ENCODE results near the gene ZNF581. TPM values are rescaled to one million over a fixed set of nuclear protein-coding genes. Genes with fewer than 3 reads are reported as not detected.
A peak's percentile ranks its signal among the peaks of the same experiment; 100 is the strongest.

The ZNF581 gene
- total RNA-seq, 2 experiments from 2014 or later: 22.7 to 24.4 TPM

DNA sequence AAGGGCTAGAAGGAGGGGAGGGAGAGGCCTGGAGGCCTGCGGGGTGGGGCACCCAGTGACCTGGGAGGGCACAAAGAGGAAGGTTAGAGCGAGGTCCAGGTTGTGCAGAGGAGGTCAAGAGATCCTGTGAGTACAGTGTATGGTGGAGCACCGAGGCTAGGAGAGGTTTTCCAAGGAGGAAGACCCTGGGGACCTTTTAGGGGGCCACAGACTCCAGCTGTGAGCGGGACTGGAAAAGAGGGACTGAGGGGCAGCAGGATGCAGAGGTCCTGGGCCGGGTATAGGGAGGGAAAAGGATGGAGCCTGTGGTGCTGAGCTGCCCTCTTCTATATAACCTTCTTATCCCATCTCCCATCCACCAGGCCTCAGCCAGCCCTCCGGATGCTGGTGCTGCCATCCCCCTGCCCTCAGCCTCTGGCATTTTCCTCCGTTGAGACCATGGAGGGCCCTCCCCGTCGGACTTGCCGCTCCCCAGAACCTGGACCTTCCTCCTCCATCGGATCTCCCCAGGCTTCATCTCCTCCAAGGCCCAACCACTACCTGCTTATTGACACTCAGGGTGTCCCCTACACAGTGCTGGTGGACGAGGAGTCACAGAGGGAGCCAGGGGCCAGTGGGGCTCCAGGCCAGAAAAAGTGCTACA is 863 bp downstream of the ZNF581 start:
- DNase-seq: no peak
- peaks cover 25% of the 10 kb centered on the region for H3K36me3 Mint-ChIP-seq (ENCODE audit: low read depth)
- peak overlapping the region; percentile 86 for H3K4me3 Mint-ChIP-seq
- ATAC-seq: no peak
- H3K9me3 Mint-ChIP-seq (ENCODE audit: insufficient read depth): no peaks in the 10 kb centered on the region
- peak overlapping the region; percentile 95 for H3K27ac Mint-ChIP-seq
- H3K27me3 Mint-ChIP-seq (ENCODE audit: low read depth): no peaks in the 10 kb centered on the region
- POLR2A ChIA-PET: interaction anchor here (2.4 kb wide), 1 partner anchor 10 kb away, joined by 6 read pairs; no protein-coding TSS in a partner anchor
- peaks cover 54% of the 10 kb centered on the region for H3K4me1 Mint-ChIP-seq (ENCODE audit: low read depth)
- CTCF ChIA-PET: interaction anchor here (1.3 kb wide), 1 partner anchor 10 kb away, joined by 4 read pairs; the partner anchor contains the start of gene U2AF2

DNA sequence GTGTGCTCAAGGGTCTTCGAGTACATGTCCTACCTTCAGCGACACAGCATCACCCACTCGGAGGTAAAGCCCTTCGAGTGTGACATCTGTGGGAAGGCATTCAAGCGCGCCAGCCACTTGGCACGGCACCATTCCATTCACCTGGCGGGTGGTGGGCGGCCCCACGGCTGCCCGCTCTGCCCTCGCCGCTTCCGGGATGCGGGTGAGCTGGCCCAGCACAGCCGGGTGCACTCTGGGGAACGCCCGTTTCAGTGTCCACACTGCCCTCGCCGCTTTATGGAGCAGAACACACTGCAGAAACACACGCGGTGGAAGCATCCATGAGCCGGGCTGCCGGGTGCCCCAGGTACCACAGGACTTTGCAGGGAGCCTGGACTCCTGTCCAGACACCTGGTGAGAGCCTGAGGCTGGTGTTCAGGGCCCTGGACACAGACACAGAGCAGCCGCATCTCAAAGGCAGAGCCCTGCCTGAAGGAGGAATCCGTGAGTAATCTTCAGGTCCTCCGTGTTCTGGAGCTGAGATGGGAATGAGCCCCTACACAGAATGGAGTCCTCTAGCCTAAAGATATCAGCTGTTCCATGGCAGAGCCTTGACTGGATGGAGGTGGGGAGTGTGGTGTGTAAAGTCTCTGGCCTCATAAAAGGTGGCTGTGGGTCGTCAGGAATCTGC is 1.5 kb downstream of the ZNF581 start:
- ChIA-PET POLR2A (interaction anchor here (1.5 to 2.4 kb wide), 2 partner anchors 9 to 12 kb away, joined by 4 to 6 read pairs; no protein-coding TSS in a partner anchor), CTCF (interaction anchor here (1.1 to 1.3 kb wide), 2 partner anchors 9 to 10 kb away, joined by 4 to 6 read pairs; partner anchors contain the start of gene U2AF2)
- Mint-ChIP-seq H3K27ac (peak overlapping the region; percentile 95), H3K36me3 (ENCODE audit: low read depth) (peaks cover 25% of the 10 kb centered on the region), H3K4me3 (peak overlapping the region; percentile 86), H3K27me3 (ENCODE audit: low read depth) (no peaks in the 10 kb centered on the region), H3K9me3 (ENCODE audit: insufficient read depth) (no peaks in the 10 kb centered on the region), H3K4me1 (ENCODE audit: low read depth) (peaks cover 54% of the 10 kb centered on the region)
- ATAC-seq: no peak
- DNase-seq: no peak

DNA sequence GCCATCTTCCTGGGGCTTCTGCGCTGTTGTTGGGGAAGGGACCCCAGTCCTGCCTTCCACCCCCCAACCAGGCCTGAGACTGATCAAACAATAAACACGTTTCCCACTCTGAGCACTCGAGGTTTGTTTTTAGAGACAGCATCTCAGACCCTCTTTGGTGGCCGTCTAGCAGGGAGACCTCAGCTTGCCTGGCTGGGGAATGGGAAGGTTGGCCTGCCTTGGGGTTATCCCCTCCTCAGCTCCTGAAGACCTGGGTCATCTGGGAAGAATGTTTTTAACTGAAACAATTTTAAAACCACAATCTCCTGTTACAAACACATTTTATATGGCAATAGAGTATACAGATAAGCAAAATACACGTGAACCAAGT is 2.0 kb downstream of the ZNF581 start:
- H3K4me3 Mint-ChIP-seq: peak overlapping the region; percentile 57
- POLR2A ChIA-PET: interaction anchor here (1.5 to 2.4 kb wide), 2 partner anchors 9 to 13 kb away, joined by 4 to 6 read pairs; no protein-coding TSS in a partner anchor
- H3K4me1 Mint-ChIP-seq (ENCODE audit: low read depth): peaks cover 53% of the 10 kb centered on the region
- H3K36me3 Mint-ChIP-seq (ENCODE audit: low read depth): peaks cover 25% of the 10 kb centered on the region
- CTCF ChIA-PET: interaction anchor here (1.1 kb wide), 1 partner anchor 9 kb away, joined by 6 read pairs; no protein-coding TSS in a partner anchor
- H3K27me3 Mint-ChIP-seq (ENCODE audit: low read depth): no peaks in the 10 kb centered on the region
- no peak for DNase-seq
- H3K27ac Mint-ChIP-seq: peak overlapping the region; percentile 52
- H3K9me3 Mint-ChIP-seq (ENCODE audit: insufficient read depth): no peaks in the 10 kb centered on the region
- no peak for ATAC-seq

DNA sequence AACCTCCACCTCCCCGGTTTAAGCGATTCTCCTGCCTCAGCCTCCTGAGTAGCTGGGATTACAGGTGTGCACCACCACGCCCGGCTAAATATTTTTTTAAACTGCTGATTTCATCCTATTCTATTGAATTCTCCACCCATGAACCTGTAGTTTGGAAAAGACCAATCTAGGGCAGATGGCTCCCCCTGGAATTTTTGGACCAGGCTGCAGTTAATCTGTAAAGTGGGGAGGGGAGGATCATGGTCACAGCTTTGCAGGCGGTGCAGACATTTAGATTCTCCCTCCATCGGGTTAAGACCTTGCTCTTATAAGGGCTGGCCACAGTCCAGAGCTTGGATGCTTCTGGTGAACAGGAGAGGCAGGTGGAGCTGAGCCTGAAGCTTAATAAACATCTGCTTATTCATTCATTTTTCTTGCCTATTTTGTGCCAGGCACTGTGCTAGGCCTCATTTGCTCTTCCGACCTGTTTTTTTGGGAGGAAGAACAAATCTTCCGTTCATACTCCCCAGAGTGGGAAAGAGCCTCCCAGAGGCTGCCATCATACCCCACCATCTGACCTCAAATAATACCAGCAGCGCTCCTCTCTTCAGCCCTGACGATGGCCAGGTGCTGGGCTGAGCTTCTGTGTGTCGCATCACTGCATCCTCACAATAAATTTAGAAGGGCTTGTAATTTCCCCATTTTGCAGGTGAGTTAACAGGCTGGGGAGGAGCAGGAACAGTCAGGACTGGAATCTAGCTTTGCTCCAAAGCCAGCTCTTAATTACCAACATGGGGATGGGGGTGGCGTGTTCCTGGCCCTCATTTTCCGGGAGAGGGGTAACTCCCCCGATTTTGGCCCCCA is 3.7 kb downstream of the ZNF581 start:
- Mint-ChIP-seq H3K36me3 (ENCODE audit: low read depth) (peaks cover 25% of the 10 kb centered on the region), H3K4me1 (ENCODE audit: low read depth) (peaks cover 48% of the 10 kb centered on the region), H3K9me3 (ENCODE audit: insufficient read depth) (no peaks in the 10 kb centered on the region), H3K4me3 (peak overlapping the region; percentile 78), H3K27ac (peak overlapping the region; percentile 80), H3K27me3 (ENCODE audit: low read depth) (no peaks in the 10 kb centered on the region)
- no peak for ATAC-seq
- no peak for DNase-seq
- ChIA-PET POLR2A (interaction anchor here (0.7 to 2.0 kb wide), 4 partner anchors 8 to 47 kb away, joined by 3 to 8 read pairs (median 4); partner anchors contain the start of gene FIZ1), CTCF (interaction anchor here (0.9 to 4.7 kb wide), 6 partner anchors 9 to 180 kb away, joined by 3 to 39 read pairs (median 4); no protein-coding TSS in a partner anchor)

DNA sequence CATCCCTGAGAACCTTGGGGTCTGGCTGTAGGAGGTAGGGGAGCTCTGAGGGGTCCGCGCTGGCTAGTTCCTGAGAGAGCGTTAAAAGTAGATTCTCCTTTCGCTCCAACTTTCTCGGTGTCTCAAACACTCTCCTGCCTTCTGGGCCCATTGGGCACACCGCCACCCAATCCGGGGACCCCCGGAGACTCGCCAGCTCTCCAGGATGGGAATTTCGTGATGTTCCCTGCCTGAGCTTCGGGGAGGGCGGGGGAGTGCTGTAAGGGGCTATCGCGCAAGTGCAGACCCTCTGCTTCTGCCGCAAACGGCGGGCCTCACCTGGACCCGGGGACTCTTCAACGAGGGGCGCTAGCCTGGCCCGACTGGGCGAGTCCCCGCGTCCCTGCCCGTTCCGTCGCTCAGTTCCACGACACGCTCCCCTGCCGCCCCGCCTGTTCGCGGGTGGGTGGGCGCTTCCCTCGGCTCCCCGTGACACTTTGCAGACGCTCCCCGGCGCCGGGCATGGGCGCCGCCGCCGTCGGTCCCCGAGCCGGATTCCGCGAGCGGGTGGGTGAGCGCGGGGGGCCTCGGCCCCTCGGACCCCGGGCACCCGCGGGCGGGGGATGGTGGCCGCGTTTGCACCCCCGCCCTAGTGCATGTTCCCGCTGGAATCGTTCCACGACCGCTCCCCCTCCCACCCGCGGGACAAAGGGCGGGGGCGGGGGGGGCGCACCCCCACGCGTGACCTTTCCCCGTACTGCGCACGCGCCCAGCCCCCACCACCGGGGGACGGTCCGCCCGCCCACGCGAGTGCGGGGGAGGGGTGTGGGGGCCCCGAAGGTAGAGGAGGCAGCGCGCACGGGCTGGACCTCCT is 4.5 kb downstream of the ZNF581 start, which contains the start of gene CCDC106:
Gene CCDC106 (plus strand): TSS at position 481 of the 853 bp plus-strand sequence. CDS start 835 bp downstream, outside the sequence.
- H3K27ac Mint-ChIP-seq: peak within 1 kb of the TSS; percentile 80
- CTCF ChIA-PET: interaction anchor here (1.2 to 4.7 kb wide), 7 partner anchors 8 to 144 kb away, joined by 3 to 39 read pairs (median 4); no protein-coding TSS in a partner anchor
- no peaks in the 10 kb centered on the region for H3K9me3 Mint-ChIP-seq (ENCODE audit: insufficient read depth)
- peak within 1 kb of the TSS; percentile 78 for H3K4me3 Mint-ChIP-seq
- POLR2A ChIA-PET: interaction anchor here (0.7 to 2.0 kb wide), 4 partner anchors 9 to 48 kb away, joined by 3 to 8 read pairs (median 4); partner anchors contain the start of gene FIZ1
- peaks cover 45% of the 10 kb centered on the region for H3K4me1 Mint-ChIP-seq (ENCODE audit: low read depth)
- DNase-seq: peak; percentile 47
- H3K36me3 Mint-ChIP-seq (ENCODE audit: low read depth): peaks cover 25% of the 10 kb centered on the region
- ATAC-seq: peak; percentile 21
- no peaks in the 10 kb centered on the region for H3K27me3 Mint-ChIP-seq (ENCODE audit: low read depth)

DNA sequence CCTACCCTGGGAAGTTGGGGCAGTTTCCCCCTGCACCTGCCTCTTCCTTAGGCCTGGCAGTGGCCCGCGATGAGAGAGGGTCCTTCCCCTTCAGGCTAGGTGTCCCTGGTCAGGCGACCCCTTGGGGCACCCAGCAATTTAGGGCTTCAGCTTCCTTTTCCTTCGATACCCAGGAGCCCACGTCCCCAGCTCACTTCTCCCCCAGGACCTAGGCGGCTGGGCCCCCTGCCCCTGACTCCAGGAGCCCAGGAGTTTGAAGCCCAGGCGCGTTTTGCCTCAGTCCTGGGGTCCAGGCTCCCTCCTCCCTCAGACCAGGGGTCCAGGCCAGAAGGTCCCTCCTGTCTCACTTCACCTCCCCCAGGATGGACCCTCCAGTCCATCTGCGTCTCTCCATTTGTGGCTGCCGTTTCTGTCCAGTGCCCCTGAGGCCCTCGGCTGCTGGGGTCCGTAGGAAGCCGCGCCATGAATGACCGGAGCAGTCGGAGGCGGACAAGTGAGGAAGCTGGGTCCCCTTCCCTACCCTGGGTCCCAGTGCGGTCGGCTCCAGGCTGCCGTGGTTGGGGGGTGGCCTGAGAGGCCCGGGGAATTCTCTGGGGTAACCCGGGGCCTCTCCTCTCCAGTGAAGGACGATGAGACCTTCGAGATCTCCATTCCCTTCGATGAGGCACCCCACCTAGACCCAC is 5.3 kb downstream of the ZNF581 start:
- DNase-seq (no peak), ATAC-seq (no peak)
- Mint-ChIP-seq H3K4me1 (ENCODE audit: low read depth) (peaks cover 40% of the 10 kb centered on the region), H3K27me3 (ENCODE audit: low read depth) (no peaks in the 10 kb centered on the region), H3K9me3 (ENCODE audit: insufficient read depth) (no peaks in the 10 kb centered on the region), H3K27ac (peak overlapping the region; percentile 68), H3K36me3 (ENCODE audit: low read depth) (peaks cover 22% of the 10 kb centered on the region), H3K4me3 (peak overlapping the region; percentile 75)
- ChIA-PET POLR2A (interaction anchor here (0.8 to 2.0 kb wide), 3 partner anchors 11 to 13 kb away, joined by 3 to 8 read pairs (median 3); no protein-coding TSS in a partner anchor), CTCF (interaction anchor here (1.4 to 4.7 kb wide), 3 partner anchors 9 to 16 kb away, joined by 3 to 39 read pairs (median 4); no protein-coding TSS in a partner anchor)

DNA sequence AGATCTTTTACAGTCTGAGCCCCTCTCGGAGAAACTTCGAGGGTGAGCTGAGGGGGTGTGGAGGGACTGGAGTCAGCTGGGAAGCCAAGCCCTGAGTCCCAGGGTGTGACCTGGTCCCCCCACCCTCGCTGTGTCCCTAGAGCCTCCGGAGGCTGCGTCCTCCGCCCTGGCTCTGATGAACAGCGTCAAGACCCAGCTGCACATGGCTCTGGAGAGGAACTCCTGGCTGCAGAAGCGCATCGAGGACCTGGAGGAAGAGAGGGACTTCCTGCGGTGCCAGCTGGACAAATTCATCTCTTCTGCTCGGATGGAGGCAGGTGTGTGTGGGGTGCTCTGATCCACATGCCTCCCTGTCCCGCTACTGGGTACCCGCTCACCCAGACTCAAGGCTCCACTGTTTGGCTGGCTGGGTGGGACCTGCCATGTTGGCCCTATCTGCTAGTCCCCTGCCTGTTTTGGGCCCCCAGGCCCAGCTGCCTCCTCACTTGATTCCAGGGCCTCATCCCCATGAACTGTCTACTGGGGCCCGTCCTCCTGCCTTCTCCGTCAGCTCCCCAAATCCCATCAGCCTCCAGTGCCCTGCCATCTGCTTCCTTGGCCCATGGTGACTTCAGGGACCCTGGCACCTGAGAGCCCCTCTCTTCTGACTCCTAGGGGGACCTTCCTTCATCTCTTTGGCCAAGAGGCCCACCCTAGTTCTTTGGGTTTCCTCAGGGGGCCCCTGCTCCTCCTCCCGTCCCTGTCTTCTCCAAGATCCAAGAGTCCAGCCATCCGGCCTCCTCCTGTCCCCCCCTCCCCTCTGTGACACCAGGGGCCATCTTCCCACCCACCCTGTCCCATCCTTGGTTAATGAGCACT is 6.0 kb downstream of the ZNF581 start:
- POLR2A ChIA-PET: interaction anchor here (0.8 to 0.9 kb wide), 3 partner anchors 12 to 14 kb away, joined by 3 read pairs; no protein-coding TSS in a partner anchor
- peak overlapping the region; percentile 75 for H3K4me3 Mint-ChIP-seq

DNA sequence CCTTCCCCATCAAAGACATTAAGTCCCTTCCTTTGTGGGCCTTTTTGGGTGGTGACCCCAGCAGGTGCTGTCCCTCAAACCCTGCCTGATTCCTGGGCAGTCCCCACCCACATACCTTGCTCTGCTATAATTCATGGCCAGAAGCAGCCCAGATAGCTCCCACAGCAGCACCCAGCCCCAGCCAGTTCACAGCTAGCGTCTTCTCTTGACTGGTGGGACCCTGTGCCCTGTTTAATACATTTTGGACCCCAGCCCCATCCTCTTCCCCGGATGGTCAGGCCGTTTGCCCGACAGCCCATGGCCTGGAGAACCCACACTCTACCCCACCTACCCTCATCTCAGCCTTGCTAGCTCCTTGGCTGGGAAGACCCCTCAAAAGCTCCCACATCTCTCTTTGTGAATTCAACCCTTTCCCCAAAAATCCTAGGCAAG is 6.7 kb downstream of the ZNF581 start:
- POLR2A ChIA-PET: interaction anchor here (0.8 kb wide), 1 partner anchor 13 kb away, joined by 3 read pairs; no protein-coding TSS in a partner anchor
- no peak for ATAC-seq
- H3K4me3 Mint-ChIP-seq: peak overlapping the region; percentile 13

More for the DNA sequence above, 6.0 kb downstream of the ZNF581 start:
- CTCF ChIA-PET: interaction anchor here (1.4 to 4.7 kb wide), 3 partner anchors 10 to 17 kb away, joined by 3 to 39 read pairs (median 4); no protein-coding TSS in a partner anchor
- DNase-seq (no peak), ATAC-seq (no peak)
- Mint-ChIP-seq H3K27ac (peak overlapping the region; percentile 77), H3K9me3 (ENCODE audit: insufficient read depth) (no peaks in the 10 kb centered on the region), H3K36me3 (ENCODE audit: low read depth) (peaks cover 22% of the 10 kb centered on the region), H3K4me1 (ENCODE audit: low read depth) (peaks cover 39% of the 10 kb centered on the region), H3K27me3 (ENCODE audit: low read depth) (no peaks in the 10 kb centered on the region)

DNA sequence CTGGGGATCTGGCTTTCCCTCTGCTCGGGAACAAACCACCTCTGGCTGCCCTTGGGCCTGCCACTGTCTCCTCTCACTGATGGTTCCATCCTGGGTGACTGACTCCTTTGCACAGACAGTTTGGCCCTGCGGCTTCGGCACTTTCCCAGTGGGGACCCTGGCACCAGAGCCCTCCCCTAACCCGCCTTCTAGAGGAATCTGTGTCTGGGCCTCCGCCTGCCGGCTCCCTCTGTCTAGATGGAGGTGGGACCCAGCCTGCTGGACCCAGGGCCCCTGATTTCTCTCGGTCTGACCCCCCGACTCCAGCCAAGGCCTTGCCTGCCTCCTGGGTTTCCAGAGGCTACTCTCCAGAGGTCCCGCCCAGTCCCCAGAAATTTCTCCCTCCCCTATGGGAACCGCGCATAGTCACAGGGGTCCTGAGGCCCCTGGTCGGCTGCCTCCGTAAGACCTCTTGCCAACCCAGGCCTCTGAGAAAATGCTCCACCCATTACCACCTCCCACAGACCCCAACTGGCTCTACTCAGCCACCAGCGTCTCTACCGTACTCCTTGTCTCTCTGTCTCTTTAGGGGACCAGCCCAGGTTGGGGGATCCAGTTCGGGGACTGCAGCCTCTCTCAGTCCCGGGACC is 7.3 kb downstream of the ZNF581 start:
- Mint-ChIP-seq H3K36me3 (ENCODE audit: low read depth) (peaks cover 18% of the 10 kb centered on the region), H3K27ac (no peak overlapping the region), H3K9me3 (ENCODE audit: insufficient read depth) (no peaks in the 10 kb centered on the region), H3K27me3 (ENCODE audit: low read depth) (no peaks in the 10 kb centered on the region), H3K4me1 (ENCODE audit: low read depth) (peaks cover 29% of the 10 kb centered on the region), H3K4me3 (peak overlapping the region; percentile 10)
- ATAC-seq (no peak), DNase-seq (no peak)
- ChIA-PET CTCF (interaction anchor here (4.7 kb wide), 1 partner anchor 18 kb away, joined by 39 read pairs; no protein-coding TSS in a partner anchor), POLR2A (interaction anchor here (0.8 kb wide), 1 partner anchor 14 kb away, joined by 3 read pairs; no protein-coding TSS in a partner anchor)

More for the DNA sequence above, 6.7 kb downstream of the ZNF581 start:
- H3K4me1 Mint-ChIP-seq (ENCODE audit: low read depth): peaks cover 34% of the 10 kb centered on the region
- peaks cover 22% of the 10 kb centered on the region for H3K36me3 Mint-ChIP-seq (ENCODE audit: low read depth)
- no peaks in the 10 kb centered on the region for H3K27me3 Mint-ChIP-seq (ENCODE audit: low read depth)
- DNase-seq: no peak
- CTCF ChIA-PET: interaction anchor here (2.0 to 4.7 kb wide), 2 partner anchors 10 to 18 kb away, joined by 4 to 39 read pairs; no protein-coding TSS in a partner anchor
- no peaks in the 10 kb centered on the region for H3K9me3 Mint-ChIP-seq (ENCODE audit: insufficient read depth)
- peak overlapping the region; percentile 41 for H3K27ac Mint-ChIP-seq

Data from activated CD8-positive, alpha-beta T cell treated with anti-CD3 and anti-CD28 coated beads, Interleukin-2, amount 10 ng/mL, durations not matched to agents 7 days and 5 days (primary cell).